Panc1 (cell line): ENCODE measurements around the gene MLX. TPM values are rescaled to one million over a fixed set of nuclear protein-coding genes. Genes with fewer than 3 reads are reported as not detected.

ENCODE experiments used
- ATAC-seq: fragments of 200-7000 bp; cut with Tn5 transposase; 2 replicates; pipeline ENCODE4 v1.9.1; 2020; ENCODE audit warnings: mild to moderate bottlenecking, moderate library complexity
- BruUV-seq: library from RNA; stranded (reverse); fragments of 400-500 nt; replicated peaks from 2 replicates; lab custom pipeline; 2021; lab: Mats Ljungman, UMichigan
- CTCF ChIA-PET: fragments of 300-600 bp; sonication (Branson Sonifier 250); formaldehyde crosslinking; loops from one replicate; lab custom pipeline; 2022; ENCODE audit warnings: antibody characterized with exemption; lab: Charles Lee
- POLR2A ChIA-PET: fragments of 300-600 bp; sonication (Branson Sonifier 250); formaldehyde crosslinking; loops from one replicate; lab custom pipeline; 2022; ENCODE audit warnings: antibody characterized with exemption; lab: Charles Lee
- DNase-seq: peaks from one replicate; pipeline ENCODE4 v3.0.0-alpha.2; 2010; ENCODE audit warnings: low read depth, low spot score
- H3K27ac ChIP-seq: 2 replicates; pipeline ENCODE4 v1.5.1; 2011; ENCODE audit warnings: mild to moderate bottlenecking, low read length, inconsistent platforms
- H3K27me3 ChIP-seq: fragments of 200-500 bp; sonication (Bioruptor generic); 2 replicates; pipeline ENCODE4 v1.6.0; 2014; ENCODE audit warnings: low read length, inconsistent platforms; ENCODE audit not compliant: control insufficient read depth, insufficient read depth
- H3K36me3 ChIP-seq: fragments of 200-500 bp; sonication (Bioruptor generic); 2 replicates; pipeline ENCODE4 v1.5.1; 2014; ENCODE audit warnings: inconsistent platforms, mild to moderate bottlenecking, low read length, moderate library complexity; ENCODE audit not compliant: control insufficient read depth, insufficient read depth
- H3K4me1 ChIP-seq: 2 replicates; pipeline ENCODE4 v1.5.1; 2011; ENCODE audit warnings: inconsistent platforms, mild to moderate bottlenecking, low read length, moderate library complexity; ENCODE audit not compliant: control insufficient read depth, insufficient read depth
- H3K4me3 ChIP-seq, 2 experiments: 2 replicates each; pipeline ENCODE4 v1.5.1; 2011 to 2012; ENCODE audit warnings: low read depth in 2 of 2, low read length in 2 of 2, mild to moderate bottlenecking in 2 of 2, inconsistent platforms in 1 of 2, moderate library complexity in 1 of 2
- H3K9me3 ChIP-seq: fragments of 200-500 bp; sonication (Bioruptor generic); 2 replicates; pipeline ENCODE4 v1.5.1; 2014; ENCODE audit warnings: low read depth, mild to moderate bottlenecking, inconsistent platforms, low read length, moderate library complexity; ENCODE audit not compliant: control insufficient read depth, insufficient read depth
- CTCF ChIP-seq: fragments of 450-650 bp; IDR thresholded peaks from 2 replicates; pipeline ENCODE4 v1.5.1; 2017; ENCODE audit warnings: mild to moderate bottlenecking
- POLR2AphosphoS5 ChIP-seq: IDR thresholded peaks from 2 replicates; pipeline ENCODE4 v1.6.1; 2012; ENCODE audit warnings: mild to moderate bottlenecking, low read depth, low read length, moderate library complexity
- REST ChIP-seq, 2 experiments: IDR thresholded peaks; 2 replicates each; pipeline ENCODE4 v1.6.1; 2011 to 2012; ENCODE audit warnings: low read depth in 2 of 2, control low read depth in 1 of 2, low read length in 1 of 2, mild to moderate bottlenecking in 1 of 2, moderate library complexity in 1 of 2; ENCODE audit not compliant: insufficient read depth in 1 of 2
- SIN3A ChIP-seq: IDR thresholded peaks from 2 replicates; pipeline ENCODE4 v1.6.1; 2012; ENCODE audit warnings: low read depth, mild to moderate bottlenecking, low read length, moderate library complexity, borderline replicate concordance; ENCODE audit not compliant: insufficient read depth
- TCF7L2 ChIP-seq: IDR thresholded peaks from 2 replicates; pipeline ENCODE4 v1.6.1; 2011; ENCODE audit warnings: mild to moderate bottlenecking, low read depth, low read length, inconsistent platforms
- in situ Hi-C: cut with HindIII; loops from 2 replicates; pipeline ENCODE4 v1.10.0; 2016; ENCODE audit warnings: low sequenced_read_pairs, low pct_unique_long_range_greater_than_20kb
- intact Hi-C: fragments of 100-400 bp; cut with micrococcal nuclease; formaldehyde crosslinking; loops from one replicate; pipeline ENCODE4 v1.10.0; 2022; ENCODE audit not compliant: unreplicated experiment
- total RNA-seq: library from RNA; stranded (reverse); gene quantifications from one replicate; pipeline ENCODE4 v1.2.1, GENCODE V29; 2021; ENCODE audit not compliant: unreplicated experiment

The MLX gene
- total RNA-seq, 1 experiment from 2014 or later, result 35.8 TPM

DNA sequence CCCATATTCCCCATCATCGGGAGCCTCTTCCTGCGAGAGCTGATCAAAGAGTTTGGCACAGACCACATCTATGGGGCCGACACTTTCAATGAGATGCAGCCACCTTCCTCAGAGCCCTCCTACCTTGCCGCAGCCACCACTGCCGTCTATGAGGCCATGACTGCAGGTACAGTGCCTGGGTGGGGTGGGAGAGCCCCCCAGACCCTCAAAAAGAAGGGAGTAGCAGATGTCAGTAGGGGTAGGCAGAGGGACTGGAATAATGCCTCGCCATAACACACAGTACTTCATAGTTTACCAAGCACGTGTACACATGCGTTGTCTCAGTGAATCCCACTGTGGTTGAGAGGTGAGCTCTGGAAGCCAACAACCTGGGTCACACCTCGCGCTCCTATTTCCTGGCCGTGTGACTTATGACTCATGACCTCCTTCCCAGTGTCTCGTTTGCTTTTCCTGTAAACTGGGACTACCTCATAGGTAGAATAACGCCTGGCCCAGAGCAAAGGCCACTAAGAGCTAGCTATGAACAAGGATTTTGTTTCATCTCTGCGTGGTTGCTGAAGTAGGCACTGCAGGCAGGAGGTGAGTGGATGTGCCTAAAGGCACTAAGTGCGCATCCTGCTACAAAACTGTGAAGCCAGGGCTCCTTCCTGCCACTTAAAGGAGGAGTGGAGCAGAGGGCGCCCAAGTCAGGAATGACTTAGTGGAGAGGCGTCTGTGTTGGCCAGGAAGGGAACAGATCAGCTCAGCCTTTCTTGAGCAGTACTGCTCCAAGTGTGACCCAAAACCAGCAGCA is 25.7 kb upstream of the MLX start:
- H3K36me3 ChIP-seq, result no peaks in the 10 kb centered on the region; the same call in 1 of the 2 replicates
- no peaks in the 10 kb centered on the region for H3K27me3 ChIP-seq
- H3K4me3 ChIP-seq, result no peak overlapping the region
- H3K27ac ChIP-seq, result peak overlapping the region; percentile 42
- intact Hi-C loops (no loop called here), in situ Hi-C loops (no loop called here)
- BruUV-seq, result no TSS peak
- DNase-seq (no peak), ATAC-seq (0 out of 2 replicates have a peak, but pooled peaks have one; percentile 7)
- H3K9me3 ChIP-seq, result no peaks in the 10 kb centered on the region
- ChIA-PET CTCF (interaction anchor here (0.7 kb wide), 1 partner anchor 206 kb away, joined by 6 read pairs; no protein-coding TSS in a partner anchor), POLR2A (no interaction called here)
- TF ChIP-seq TCF7L2 (no peak), REST (IDR thresholded peaks at IDR 0.05; ENCODE audit: insufficient read depth in 1 of 2, low read depth in 2 of 2, low read length in 1 of 2) (no peak), CTCF (no peak), SIN3A (no peak), POLR2AphosphoS5 (no peak)
- H3K4me1 ChIP-seq, result peaks cover 16% of the 10 kb centered on the region

- no peaks in the 10 kb centered on the region for H3K9me3 ChIP-seq
- TF ChIP-seq TCF7L2 (no peak), REST (IDR thresholded peaks at IDR 0.05; ENCODE audit: insufficient read depth in 1 of 2, low read depth in 2 of 2, low read length in 1 of 2) (no peak), SIN3A (no peak), CTCF (no peak), POLR2AphosphoS5 (no peak)
- no peaks in the 10 kb centered on the region for H3K36me3 ChIP-seq
- no peak overlapping the region for H3K4me3 ChIP-seq
- intact Hi-C loops (no loop called here), in situ Hi-C loops (no loop called here)
- H3K27ac ChIP-seq, result no peak overlapping the region
- BruUV-seq, result no TSS peak
- ChIA-PET CTCF (no interaction called here), POLR2A (no interaction called here)
- DNase-seq (no peak), ATAC-seq (no peak)
- H3K27me3 ChIP-seq, result no peaks in the 10 kb centered on the region
- H3K4me1 ChIP-seq, result peaks cover 7% of the 10 kb centered on the region
These were observed 23.5 kb upstream of the MLX start for GRCh38 chr17:42543190-42544079.
